HepG2 (cell line): ENCODE data around the gene NSUN6. TPM values are rescaled to one million over a fixed set of nuclear protein-coding genes. Genes with fewer than 3 reads are reported as not detected.
A peak's percentile ranks its signal among the peaks of the same experiment; 100 is the strongest.

Experiments used
- CC2D1A ChIP-seq: sonication (generic); formaldehyde crosslinking; IDR thresholded peaks from 2 replicates; pipeline ENCODE4 v1.8.1; 2023; ENCODE audit warnings: mild to moderate bottlenecking, missing genetic modification reagents
- FOXK2 ChIP-seq: fragments of 450-650 bp; IDR thresholded peaks from 2 replicates; pipeline ENCODE4 v1.6.1; 2016
- GABPA ChIP-seq, 2 experiments: IDR thresholded peaks; 2 replicates each; pipeline ENCODE4 v1.6.1; 2011 to 2016; ENCODE audit warnings: low read depth in 2 of 2, low read length in 1 of 2, missing biosample characterization in 1 of 2, missing genetic modification characterization in 1 of 2
- HNF4A ChIP-seq: sonication (generic); formaldehyde crosslinking; IDR thresholded peaks from 2 replicates; pipeline ENCODE4 v1.4.0; 2020; ENCODE audit warnings: missing genetic modification reagents
- HOXA5 ChIP-seq: sonication (generic); formaldehyde crosslinking; IDR thresholded peaks from 2 replicates; pipeline ENCODE4 v1.4.0; 2020; ENCODE audit warnings: missing genetic modification reagents
- KLF11 ChIP-seq: IDR thresholded peaks from 2 replicates; pipeline ENCODE4 v1.6.1; 2016; ENCODE audit warnings: missing compliant biosample characterization
- KMT2A ChIP-seq: sonication (generic); formaldehyde crosslinking; IDR thresholded peaks from 2 replicates; pipeline ENCODE4 v1.4.0; 2020; ENCODE audit warnings: missing genetic modification reagents
- KMT2B ChIP-seq: IDR thresholded peaks from 2 replicates; pipeline ENCODE4 v1.6.1; 2016; ENCODE audit warnings: missing genetic modification reagents, missing compliant biosample characterization
- POLR2G ChIP-seq: fragments of 200-400 bp; formaldehyde crosslinking; IDR thresholded peaks from 2 replicates; pipeline ENCODE4 v1.6.1; 2018; ENCODE audit warnings: mild to moderate bottlenecking, low read depth, low read length, moderate library complexity
- PRPF4 ChIP-seq: fragments of 200-400 bp; formaldehyde crosslinking; IDR thresholded peaks from 2 replicates; pipeline ENCODE4 v1.6.1; 2016; ENCODE audit warnings: low read length, low read depth; ENCODE audit not compliant: poor library complexity, severe bottlenecking
- RORA ChIP-seq: sonication (generic); formaldehyde crosslinking; IDR thresholded peaks from 2 replicates; pipeline ENCODE4 v1.5.0; 2020; ENCODE audit warnings: mild to moderate bottlenecking, missing genetic modification reagents, moderate library complexity
- TP53 ChIP-seq: sonication (generic); formaldehyde crosslinking; conservative IDR thresholded peaks from 2 replicates; pipeline ENCODE4 v1.4.0; 2020; ENCODE audit warnings: missing genetic modification reagents
- ZNF24 ChIP-seq: fragments of 450-650 bp; IDR thresholded peaks from 2 replicates; pipeline ENCODE4 v1.6.1; 2017; ENCODE audit warnings: antibody characterized with exemption, mild to moderate bottlenecking
- ZNF34 ChIP-seq: sonication (generic); formaldehyde crosslinking; IDR thresholded peaks from 2 replicates; pipeline ENCODE4 v1.4.0; 2020; ENCODE audit warnings: mild to moderate bottlenecking, missing genetic modification reagents, borderline replicate concordance
- ZNF367 ChIP-seq: sonication (generic); formaldehyde crosslinking; IDR thresholded peaks from 2 replicates; pipeline ENCODE4 v1.4.0; 2020; ENCODE audit warnings: missing genetic modification reagents, borderline replicate concordance
- ZNF775 ChIP-seq: sonication (generic); formaldehyde crosslinking; IDR thresholded peaks from 2 replicates; pipeline ENCODE4 v1.4.0; 2020; ENCODE audit warnings: missing genetic modification reagents, mild to moderate bottlenecking, moderate library complexity, borderline replicate concordance
- polyA plus RNA-seq, 8 experiments: library from polyadenylated mRNA; depleted of rRNA in 3 of 8; stranded (reverse) in 7 of 8; unstranded in 1 of 8; fragments of >200 nt; fragmentation: Illumina TruSeq in 4 of 8; extraction: Trizol in 4 of 8; gene quantifications; 2 replicates each; pipeline versions ENCODE4 v1.2.1 to v1.2.3, GENCODE V29; 2011 to 2016; ENCODE audit warnings: low read depth in 4 of 8, missing spikeins in 1 of 8, mixed read lengths in 1 of 8; ENCODE audit not compliant: insufficient read depth in 1 of 8
- total RNA-seq, 5 experiments: library from RNA; depleted of rRNA; stranded (reverse); fragments of >200 nt; fragmentation: Illumina TruSeq; extraction: Trizol; gene quantifications; 2 replicates each; pipeline ENCODE4 v1.2.3, GENCODE V29; 2016; ENCODE audit warnings: low read depth in 1 of 5
- TF ChIP-seq, protein P1 (sequence below): IDR thresholded peaks from 2 replicates; pipeline ENCODE4 v1.6.1; 2016; ENCODE audit warnings: control low read depth
- TF ChIP-seq, protein P2 (sequence below): sonication (generic); formaldehyde crosslinking; IDR thresholded peaks from 2 replicates; pipeline ENCODE4 v1.5.1; 2020; ENCODE audit warnings: mild to moderate bottlenecking, moderate library complexity, missing genetic modification reagents
- TF ChIP-seq, protein P3 (sequence below): sonication (generic); formaldehyde crosslinking; IDR thresholded peaks from 2 replicates; pipeline ENCODE4 v1.5.1; 2020; ENCODE audit warnings: mild to moderate bottlenecking, missing genetic modification reagents, moderate library complexity
- TF ChIP-seq, protein P4 (sequence below): conservative IDR thresholded peaks from 2 replicates; pipeline ENCODE4 v1.6.1; 2018; ENCODE audit warnings: missing genetic modification reagents
- TF ChIP-seq, protein P5 (sequence below): sonication (generic); formaldehyde crosslinking; IDR thresholded peaks from 2 replicates; pipeline ENCODE4 v1.4.0; 2020; ENCODE audit warnings: missing genetic modification reagents, mild to moderate bottlenecking, borderline replicate concordance

The NSUN6 gene
- total and polyA plus RNA-seq, 2 of the 13 experiments (the other 11 are each of a cell fraction or from before 2014, with no cell fraction given), result 17.2 to 19.3 TPM

DNA sequence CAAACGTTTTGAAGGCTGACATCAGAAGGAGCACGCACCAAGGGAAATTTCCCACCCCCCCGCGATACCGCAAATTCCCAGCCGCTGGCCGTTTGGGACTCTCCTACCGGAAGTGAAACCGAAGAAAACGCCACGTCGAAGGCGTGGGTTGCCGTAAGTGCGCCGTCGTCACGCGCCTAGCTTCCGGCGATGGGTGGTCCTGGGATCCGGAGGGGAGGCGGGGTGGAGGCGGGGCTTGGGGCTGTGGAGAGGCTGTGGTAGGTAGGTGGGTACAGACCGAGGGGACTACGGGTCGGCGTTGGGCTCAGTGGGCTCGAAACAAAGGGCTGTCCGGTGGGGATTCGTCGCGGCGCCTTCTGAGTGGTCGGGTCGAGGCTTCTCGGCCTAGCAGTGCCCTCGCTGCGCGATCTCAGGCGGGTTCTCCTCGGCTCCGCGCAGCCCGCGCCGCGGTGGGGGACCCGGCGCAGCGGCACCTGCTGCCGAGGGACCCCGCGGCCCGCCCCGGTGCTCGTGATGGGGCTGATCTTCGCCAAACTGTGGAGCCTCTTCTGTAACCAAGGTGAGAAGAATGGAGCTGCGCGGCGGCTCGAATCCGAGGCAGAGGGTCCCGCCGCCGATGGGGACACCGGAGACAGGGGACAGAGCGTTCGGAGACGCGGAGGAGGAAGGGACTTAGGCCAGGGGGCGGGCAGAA, 7.9 kb upstream of the NSUN6 start, which contains the start of gene ARL5B (continued):
- TF ChIP-seq, protein P1, sequence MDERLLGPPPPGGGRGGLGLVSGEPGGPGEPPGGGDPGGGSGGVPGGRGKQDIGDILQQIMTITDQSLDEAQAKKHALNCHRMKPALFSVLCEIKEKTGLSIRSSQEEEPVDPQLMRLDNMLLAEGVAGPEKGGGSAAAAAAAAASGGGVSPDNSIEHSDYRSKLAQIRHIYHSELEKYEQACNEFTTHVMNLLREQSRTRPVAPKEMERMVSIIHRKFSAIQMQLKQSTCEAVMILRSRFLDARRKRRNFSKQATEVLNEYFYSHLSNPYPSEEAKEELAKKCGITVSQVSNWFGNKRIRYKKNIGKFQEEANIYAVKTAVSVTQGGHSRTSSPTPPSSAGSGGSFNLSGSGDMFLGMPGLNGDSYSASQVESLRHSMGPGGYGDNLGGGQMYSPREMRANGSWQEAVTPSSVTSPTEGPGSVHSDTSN (CRISPR knock-in tag), result no peak
- TF ChIP-seq FOXK2 (no peak), ZNF34 (no peak), KLF11 (CRISPR knock-in tag) (peak; percentile 68; the same call in 1 of the 2 replicates), HOXA5 (CRISPR knock-in tag) (peak; percentile 21; the same call in 1 of the 2 replicates), RORA (CRISPR knock-in tag) (no peak), POLR2G (peak; percentile 82), ZNF367 (no peak), PRPF4 (no peak), CC2D1A (no peak), ZNF24 (no peak), KMT2B (peak; percentile 73; the same call in 1 of the 2 replicates), ZNF775 (CRISPR knock-in tag) (no peak), GABPA (IDR thresholded peaks at IDR 0.05; ENCODE audit: low read depth, low read length) (peak; percentile 86), GABPA (CRISPR knock-in tag; IDR thresholded peaks at IDR 0.05; ENCODE audit: low read depth) (peak; percentile 96), KMT2A (peak; percentile 78), HNF4A (CRISPR knock-in tag) (peak; percentile 51), TP53 (no peak)
- TF ChIP-seq, protein P2, sequence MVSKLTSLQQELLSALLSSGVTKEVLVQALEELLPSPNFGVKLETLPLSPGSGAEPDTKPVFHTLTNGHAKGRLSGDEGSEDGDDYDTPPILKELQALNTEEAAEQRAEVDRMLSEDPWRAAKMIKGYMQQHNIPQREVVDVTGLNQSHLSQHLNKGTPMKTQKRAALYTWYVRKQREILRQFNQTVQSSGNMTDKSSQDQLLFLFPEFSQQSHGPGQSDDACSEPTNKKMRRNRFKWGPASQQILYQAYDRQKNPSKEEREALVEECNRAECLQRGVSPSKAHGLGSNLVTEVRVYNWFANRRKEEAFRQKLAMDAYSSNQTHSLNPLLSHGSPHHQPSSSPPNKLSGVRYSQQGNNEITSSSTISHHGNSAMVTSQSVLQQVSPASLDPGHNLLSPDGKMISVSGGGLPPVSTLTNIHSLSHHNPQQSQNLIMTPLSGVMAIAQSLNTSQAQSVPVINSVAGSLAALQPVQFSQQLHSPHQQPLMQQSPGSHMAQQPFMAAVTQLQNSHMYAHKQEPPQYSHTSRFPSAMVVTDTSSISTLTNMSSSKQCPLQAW (CRISPR knock-in tag), result peak; percentile 91
- TF ChIP-seq, protein P3, sequence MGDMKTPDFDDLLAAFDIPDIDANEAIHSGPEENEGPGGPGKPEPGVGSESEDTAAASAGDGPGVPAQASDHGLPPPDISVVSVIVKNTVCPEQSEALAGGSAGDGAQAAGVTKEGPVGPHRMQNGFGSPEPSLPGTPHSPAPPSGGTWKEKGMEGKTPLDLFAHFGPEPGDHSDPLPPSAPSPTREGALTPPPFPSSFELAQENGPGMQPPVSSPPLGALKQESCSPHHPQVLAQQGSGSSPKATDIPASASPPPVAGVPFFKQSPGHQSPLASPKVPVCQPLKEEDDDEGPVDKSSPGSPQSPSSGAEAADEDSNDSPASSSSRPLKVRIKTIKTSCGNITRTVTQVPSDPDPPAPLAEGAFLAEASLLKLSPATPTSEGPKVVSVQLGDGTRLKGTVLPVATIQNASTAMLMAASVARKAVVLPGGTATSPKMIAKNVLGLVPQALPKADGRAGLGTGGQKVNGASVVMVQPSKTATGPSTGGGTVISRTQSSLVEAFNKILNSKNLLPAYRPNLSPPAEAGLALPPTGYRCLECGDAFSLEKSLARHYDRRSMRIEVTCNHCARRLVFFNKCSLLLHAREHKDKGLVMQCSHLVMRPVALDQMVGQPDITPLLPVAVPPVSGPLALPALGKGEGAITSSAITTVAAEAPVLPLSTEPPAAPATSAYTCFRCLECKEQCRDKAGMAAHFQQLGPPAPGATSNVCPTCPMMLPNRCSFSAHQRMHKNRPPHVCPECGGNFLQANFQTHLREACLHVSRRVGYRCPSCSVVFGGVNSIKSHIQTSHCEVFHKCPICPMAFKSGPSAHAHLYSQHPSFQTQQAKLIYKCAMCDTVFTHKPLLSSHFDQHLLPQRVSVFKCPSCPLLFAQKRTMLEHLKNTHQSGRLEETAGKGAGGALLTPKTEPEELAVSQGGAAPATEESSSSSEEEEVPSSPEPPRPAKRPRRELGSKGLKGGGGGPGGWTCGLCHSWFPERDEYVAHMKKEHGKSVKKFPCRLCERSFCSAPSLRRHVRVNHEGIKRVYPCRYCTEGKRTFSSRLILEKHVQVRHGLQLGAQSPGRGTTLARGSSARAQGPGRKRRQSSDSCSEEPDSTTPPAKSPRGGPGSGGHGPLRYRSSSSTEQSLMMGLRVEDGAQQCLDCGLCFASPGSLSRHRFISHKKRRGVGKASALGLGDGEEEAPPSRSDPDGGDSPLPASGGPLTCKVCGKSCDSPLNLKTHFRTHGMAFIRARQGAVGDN, result peak; percentile 90
- TF ChIP-seq, protein P4, sequence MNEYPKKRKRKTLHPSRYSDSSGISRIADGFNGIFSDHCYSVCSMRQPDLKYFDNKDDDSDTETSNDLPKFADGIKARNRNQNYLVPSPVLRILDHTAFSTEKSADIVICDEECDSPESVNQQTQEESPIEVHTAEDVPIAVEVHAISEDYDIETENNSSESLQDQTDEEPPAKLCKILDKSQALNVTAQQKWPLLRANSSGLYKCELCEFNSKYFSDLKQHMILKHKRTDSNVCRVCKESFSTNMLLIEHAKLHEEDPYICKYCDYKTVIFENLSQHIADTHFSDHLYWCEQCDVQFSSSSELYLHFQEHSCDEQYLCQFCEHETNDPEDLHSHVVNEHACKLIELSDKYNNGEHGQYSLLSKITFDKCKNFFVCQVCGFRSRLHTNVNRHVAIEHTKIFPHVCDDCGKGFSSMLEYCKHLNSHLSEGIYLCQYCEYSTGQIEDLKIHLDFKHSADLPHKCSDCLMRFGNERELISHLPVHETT (CRISPR knock-in tag), result no peak; the same call in 1 of the 2 replicates
- TF ChIP-seq, protein P5, sequence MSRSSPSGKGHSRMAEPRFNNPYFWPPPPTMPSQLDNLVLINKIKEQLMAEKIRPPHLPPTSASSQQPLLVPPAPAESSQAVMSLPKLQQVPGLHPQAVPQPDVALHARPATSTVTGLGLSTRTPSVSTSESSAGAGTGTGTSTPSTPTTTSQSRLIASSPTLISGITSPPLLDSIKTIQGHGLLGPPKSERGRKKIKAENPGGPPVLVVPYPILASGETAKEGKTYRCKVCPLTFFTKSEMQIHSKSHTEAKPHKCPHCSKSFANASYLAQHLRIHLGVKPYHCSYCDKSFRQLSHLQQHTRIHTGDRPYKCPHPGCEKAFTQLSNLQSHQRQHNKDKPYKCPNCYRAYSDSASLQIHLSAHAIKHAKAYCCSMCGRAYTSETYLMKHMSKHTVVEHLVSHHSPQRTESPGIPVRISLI, result no peak
